Measurements from ENCODE around the gene JUN. TPM values are rescaled to one million over a fixed set of nuclear protein-coding genes. Genes with fewer than 3 reads are reported as not detected.

The JUN gene
- total RNA-seq, 1 donor from 2014 or later: 152 TPM

- peak; percentile 96 to 97 for DNase-seq (ENCODE audit: low read depth in 2 of 2)
Measured at GRCh38 chr1:58784758-58785441, 1.1 kb upstream of the JUN start.

DNA sequence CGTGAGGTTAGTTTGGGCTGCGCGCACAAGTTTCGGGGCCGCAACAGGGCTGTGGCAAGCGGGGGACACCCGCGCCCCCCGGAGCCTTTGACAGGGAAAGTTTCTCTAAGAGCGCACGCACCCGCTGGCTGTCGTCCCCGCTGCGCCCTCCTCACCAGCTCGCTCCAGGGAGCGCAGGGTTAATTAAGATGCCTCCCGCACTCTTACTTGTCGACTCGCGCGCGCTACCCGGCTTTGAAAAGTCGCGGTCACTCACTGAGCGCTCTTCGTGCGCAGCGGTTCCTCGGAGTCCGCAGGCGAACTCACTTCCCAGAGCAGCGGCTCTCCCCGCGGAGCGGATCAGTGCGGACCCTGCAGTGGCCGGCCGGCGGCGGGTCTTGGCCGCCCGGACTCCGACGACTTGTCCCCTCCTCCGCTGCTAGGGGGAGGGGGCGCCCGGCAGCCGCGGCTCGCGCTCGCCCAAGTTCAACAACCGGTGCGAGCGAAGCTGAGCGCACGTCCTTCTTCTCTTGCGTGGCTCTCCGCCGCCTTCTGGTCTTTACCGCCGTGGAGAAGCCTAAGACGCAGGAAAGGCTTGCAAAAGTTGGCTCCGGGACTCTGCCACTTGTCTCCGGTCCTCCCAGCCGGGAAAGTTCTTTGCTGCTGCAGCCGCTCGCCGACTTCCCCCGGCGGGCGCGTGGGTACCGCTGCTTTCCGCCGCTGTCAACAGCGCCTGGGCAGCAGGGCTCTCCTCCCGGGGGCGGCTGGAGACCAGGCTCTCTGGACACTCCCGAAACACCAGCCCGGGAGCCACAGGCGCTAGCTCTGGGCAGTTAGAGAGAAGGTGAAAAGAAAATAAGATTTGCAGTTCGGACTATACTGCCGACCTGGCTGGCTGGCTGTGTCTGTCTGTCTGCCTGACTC, 506 bp downstream of the JUN start:
- peak; percentile 62 to 67 for DNase-seq (ENCODE audit: low read depth in 2 of 2)

DNA sequence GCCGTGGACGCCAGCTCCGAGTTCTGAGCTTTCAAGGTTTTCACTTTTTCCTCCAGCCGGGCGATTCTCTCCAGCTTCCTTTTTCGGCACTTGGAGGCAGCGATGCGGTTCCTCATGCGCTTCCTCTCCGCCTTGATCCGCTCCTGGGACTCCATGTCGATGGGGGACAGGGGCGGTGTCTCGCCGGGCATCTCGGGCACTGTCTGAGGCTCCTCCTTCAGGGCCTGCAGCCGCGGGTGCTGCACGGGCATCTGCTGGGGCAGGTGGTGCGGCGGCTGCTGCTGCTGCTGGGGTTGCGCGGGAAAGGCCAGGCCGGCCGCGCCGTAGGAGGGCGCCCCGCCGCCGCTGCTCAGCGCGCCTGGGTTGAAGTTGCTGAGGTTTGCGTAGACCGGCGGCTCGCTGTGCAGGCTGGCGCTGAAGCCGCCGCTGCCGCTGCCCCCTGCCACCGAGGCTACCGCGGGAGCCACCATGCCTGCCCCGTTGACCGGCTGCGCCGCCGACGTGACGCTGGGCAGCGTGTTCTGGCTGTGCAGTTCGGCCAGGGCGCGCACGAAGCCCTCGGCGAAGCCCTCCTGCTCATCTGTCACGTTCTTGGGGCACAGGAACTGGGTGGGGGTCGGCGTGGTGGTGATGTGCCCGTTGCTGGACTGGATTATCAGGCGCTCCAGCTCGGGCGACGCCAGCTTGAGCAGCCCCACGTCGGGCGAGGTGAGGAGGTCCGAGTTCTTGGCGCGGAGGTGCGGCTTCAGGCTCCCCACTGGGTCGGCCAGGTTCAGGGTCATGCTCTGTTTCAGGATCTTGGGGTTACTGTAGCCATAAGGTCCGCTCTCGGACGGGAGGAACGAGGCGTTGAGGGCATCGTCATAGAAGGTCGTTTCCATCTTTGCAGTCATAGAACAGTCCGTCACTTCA, 1.4 kb downstream of the JUN start:
- peak; percentile 50 to 59 for DNase-seq (ENCODE audit: low read depth in 2 of 2)

GRCh38 chr1:58781541-58782177, 2.2 kb downstream of the JUN start:
- DNase-seq (ENCODE audit: low read depth in 2 of 2): peak; percentile 77 to 78

GRCh38 chr1:58780836-58781452, 2.9 kb downstream of the JUN start:
- DNase-seq (ENCODE audit: low read depth in 2 of 2): peak; percentile 42 to 61

- DNase-seq (ENCODE audit: low read depth in 2 of 2): no peak
Measured at GRCh38 chr1:58780411-58780810, 3.4 kb downstream of the JUN start.

GRCh38 chr1:58779801-58780382, 4.0 kb downstream of the JUN start:
- DNase-seq (ENCODE audit: low read depth in 2 of 2): peak; percentile 87 to 90

GRCh38 chr1:58779059-58779754, 4.6 kb downstream of the JUN start:
- peak in 1 of 2 donors; percentile 47 for DNase-seq (ENCODE audit: low read depth in 2 of 2)

DNA sequence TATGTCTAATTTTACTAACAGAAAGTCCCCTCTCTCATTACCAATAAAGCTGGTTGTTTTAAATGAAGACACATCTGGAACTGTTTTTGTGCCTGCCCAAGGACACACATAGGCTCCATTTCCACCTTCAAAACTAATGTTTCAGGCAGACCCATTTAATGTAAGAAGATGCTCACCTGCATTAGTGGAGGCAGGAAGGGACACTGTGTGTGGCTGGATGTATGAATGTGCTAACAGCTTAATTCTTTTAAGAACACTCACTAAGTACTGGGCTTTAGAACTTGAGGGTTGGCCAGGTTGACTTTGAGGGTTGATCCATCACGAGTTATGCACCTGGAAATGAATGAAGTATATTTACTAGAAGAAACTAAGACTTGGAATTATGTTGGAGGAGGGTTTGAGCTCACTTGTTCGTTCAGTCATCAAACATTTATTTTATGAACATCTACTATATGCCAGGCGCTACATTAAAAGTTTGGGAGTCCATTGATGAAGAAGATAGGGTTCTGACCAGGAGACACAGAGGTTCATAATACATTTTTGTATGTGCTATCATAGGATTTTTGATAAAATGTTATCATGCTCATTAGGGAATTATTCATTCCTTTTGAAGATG, 5.4 kb downstream of the JUN start:
- DNase-seq (ENCODE audit: low read depth in 2 of 2): peak in 1 of 2 donors; percentile 10

GRCh38 chr1:58774027-58774426, 9.8 kb downstream of the JUN start:
- no peak for DNase-seq (ENCODE audit: low read depth in 2 of 2)

GRCh38 chr1:58773406-58773840, 10.4 kb downstream of the JUN start:
- DNase-seq (ENCODE audit: low read depth in 2 of 2): peak; percentile 92 to 93

DNA sequence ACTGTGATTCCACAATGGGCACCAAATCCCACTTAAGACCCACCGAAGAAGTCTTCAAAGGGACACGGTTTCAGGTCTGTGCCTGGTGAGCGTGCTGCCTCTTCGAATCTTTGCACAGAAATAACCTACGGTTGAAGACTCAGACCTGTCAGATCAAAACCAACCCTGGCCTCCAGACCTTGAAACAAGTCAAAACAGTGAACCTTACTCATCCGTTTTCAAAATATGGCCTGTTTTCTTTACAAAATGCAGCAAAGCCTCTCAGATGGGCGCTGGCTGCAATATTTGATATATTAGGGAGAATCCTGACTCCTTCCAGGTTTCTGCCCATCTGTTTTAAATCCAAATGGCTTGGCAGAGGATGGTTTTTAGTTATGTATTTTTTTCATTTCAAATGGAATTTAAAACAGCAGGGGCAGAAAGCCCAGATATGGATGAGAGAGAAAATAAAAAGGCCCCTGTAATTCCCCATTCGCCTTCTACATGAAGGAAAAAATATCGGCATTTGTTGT, 14.0 kb downstream of the JUN start:
- DNase-seq (ENCODE audit: low read depth in 2 of 2): no peak

DNA sequence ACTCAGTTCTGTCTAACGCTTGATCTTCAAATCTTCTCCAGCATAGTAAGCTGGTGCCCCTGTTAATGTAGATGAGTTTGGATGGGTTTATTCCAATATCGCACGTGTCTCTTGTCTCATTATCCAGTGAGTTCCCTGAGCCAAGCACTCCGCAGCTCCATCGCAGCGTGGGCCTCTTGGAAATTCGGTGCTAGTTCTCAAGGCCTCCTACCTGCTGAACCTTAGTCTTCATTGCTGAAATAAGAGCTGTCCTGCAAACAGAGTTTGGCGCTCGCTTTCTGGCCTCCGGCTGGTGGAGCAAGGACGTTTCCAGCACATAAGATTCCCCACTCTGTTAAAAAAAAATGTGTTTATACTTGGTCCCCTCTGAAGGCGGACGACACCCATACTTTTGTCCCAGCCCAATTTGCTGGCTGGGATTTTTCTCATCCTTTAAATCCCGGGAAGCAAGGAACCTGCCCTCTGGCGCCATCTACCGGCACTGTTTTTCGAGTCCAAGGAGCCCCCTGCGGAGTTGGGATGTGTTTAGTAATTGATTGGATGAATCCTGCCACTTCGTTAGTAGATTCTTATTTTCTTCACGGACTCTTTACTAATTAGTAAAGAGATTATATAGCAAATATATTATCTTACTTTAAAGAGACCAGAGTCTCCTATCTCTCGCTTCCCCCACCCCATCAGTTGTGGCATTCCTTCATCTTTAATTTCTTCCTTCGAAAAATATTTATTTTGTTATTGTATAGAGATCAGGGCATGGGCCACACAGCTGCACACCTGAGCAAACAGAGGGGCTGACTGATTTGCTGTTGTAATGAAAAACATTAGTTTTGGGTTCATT, 14.7 kb downstream of the JUN start:
- DNase-seq (ENCODE audit: low read depth in 2 of 2): peak; percentile 76 to 81

- no peak for DNase-seq (ENCODE audit: low read depth in 2 of 2)
Measured at GRCh38 chr1:58768191-58768731, 15.6 kb downstream of the JUN start.

DNA sequence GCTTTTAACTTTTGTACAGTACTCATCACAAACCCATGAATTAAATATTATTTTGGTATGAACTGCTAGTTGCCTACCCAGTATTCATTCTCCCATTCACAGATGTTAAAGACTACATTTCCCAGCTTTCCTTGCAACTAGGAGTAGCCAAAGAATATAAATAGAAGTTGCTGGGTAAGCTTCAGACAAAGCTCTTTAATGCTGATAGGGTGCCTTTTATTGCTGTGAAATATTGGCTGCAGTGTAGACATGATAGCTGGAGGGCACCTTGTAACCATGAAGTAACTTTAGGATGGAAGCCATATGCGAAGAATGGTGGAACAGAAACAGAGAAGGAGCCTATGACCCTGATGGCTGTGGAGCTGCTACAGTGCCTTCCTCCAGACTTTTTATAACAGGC, 16.7 kb downstream of the JUN start:
- DNase-seq (ENCODE audit: low read depth in 2 of 2): no peak

DNA sequence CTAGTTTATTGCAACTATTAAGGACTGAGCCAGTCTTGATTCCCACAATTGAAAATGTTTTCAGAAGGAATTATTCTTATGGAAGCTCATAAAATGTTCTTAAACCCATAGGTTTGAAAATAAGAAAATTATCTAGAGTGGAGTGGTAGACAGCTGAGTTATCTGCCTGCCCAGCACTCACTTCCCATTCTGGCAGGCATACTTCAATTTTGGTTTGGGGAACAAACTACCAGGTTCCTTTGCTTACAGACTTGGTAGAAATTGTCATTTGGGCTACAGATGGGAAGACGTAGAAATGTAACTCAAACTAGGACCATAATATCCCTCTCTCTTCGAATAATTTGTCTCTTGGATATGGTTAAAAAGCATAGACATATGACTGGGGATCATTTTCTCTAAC, 18.4 kb downstream of the JUN start:
- no peak for DNase-seq (ENCODE audit: low read depth in 2 of 2)

GRCh38 chr1:58765006-58765405, 18.8 kb downstream of the JUN start:
- peak in 1 of 2 donors; percentile 50 for DNase-seq (ENCODE audit: low read depth in 2 of 2)

All from lung microvascular endothelial cell (primary cell).